Neural progenitor cell (in vitro differentiated cells): ENCODE data around the gene SLC25A18. TPM values are rescaled to one million over a fixed set of nuclear protein-coding genes. Genes with fewer than 3 reads are reported as not detected.

Experiments
- DNase-seq: peaks from one replicate; pipeline ENCODE4 v3.0.0-alpha.2; 2016; ENCODE audit warnings: low spot score
- H2AFZ ChIP-seq: fragments of 200-600 bp; sonication (generic); replicated peaks from 2 replicates; pipeline ENCODE4 v1.6.1; 2016; ENCODE audit warnings: antibody characterized with exemption
- H3F3A ChIP-seq: fragments of 200-600 bp; sonication (generic); 2 replicates; pipeline ENCODE4 v1.6.1; 2016; ENCODE audit warnings: antibody characterized with exemption, low read depth
- H3K27ac ChIP-seq: fragments of 200-600 bp; sonication (generic); 2 replicates; pipeline ENCODE4 v1.5.1; 2016; ENCODE audit warnings: mild to moderate bottlenecking
- H3K27me3 ChIP-seq: fragments of 200-600 bp; sonication (generic); 2 replicates; pipeline ENCODE4 v1.6.1; 2016; ENCODE audit warnings: mild to moderate bottlenecking, moderate library complexity
- H3K36me3 ChIP-seq: fragments of 200-600 bp; sonication (generic); 2 replicates; pipeline ENCODE4 v1.5.1; 2016
- H3K4me1 ChIP-seq: fragments of 200-600 bp; sonication (generic); 2 replicates; pipeline ENCODE4 v1.6.1; 2016; ENCODE audit warnings: mixed run types
- H3K4me2 ChIP-seq: fragments of 200-600 bp; sonication (generic); 2 replicates; pipeline ENCODE4 v1.6.1; 2016
- H3K4me3 ChIP-seq: fragments of 200-600 bp; sonication (generic); 2 replicates; pipeline ENCODE4 v1.5.1; 2016
- H3K79me2 ChIP-seq: fragments of 200-600 bp; sonication (generic); 2 replicates; pipeline ENCODE4 v1.6.1; 2016; ENCODE audit warnings: low read depth
- H3K9ac ChIP-seq: fragments of 200-600 bp; sonication (generic); 2 replicates; pipeline ENCODE4 v1.6.1; 2016
- H3K9me3 ChIP-seq: fragments of 200-600 bp; sonication (generic); 2 replicates; pipeline ENCODE4 v1.5.1; 2016; ENCODE audit warnings: low read depth
- H4K20me1 ChIP-seq: fragments of 200-600 bp; sonication (generic); 2 replicates; pipeline ENCODE4 v1.6.1; 2016; ENCODE audit warnings: low read depth
- H3K27ac Mint-ChIP-seq: 3 replicates; pipeline ENCODE4 v1.8.0; 2021; ENCODE audit warnings: mixed read lengths
- H3K27me3 Mint-ChIP-seq: 2 replicates; pipeline ENCODE4 v1.8.0; 2022; ENCODE audit warnings: low read depth, mild to moderate bottlenecking, inconsistent platforms, moderate library complexity, mixed read lengths; ENCODE audit not compliant: insufficient read depth
- H3K36me3 Mint-ChIP-seq: 3 replicates; pipeline ENCODE4 v1.8.0; 2021; ENCODE audit warnings: mixed read lengths
- H3K4me1 Mint-ChIP-seq: 3 replicates; pipeline ENCODE4 v1.8.0; 2021; ENCODE audit warnings: mixed read lengths
- H3K4me3 Mint-ChIP-seq: 3 replicates; pipeline ENCODE4 v1.8.0; 2021; ENCODE audit warnings: mild to moderate bottlenecking, moderate library complexity, mixed read lengths
- H3K9me3 Mint-ChIP-seq: 3 replicates; pipeline ENCODE4 v1.8.0; 2020; ENCODE audit warnings: mixed read lengths
- EZH2 ChIP-seq: fragments of 200-600 bp; sonication (generic); IDR thresholded peaks from 2 replicates; pipeline ENCODE4 v1.6.1; 2017; ENCODE audit warnings: antibody characterized with exemption, mild to moderate bottlenecking, moderate library complexity
- EZH2phosphoT487 ChIP-seq: fragments of 200-600 bp; sonication (generic); IDR thresholded peaks from 2 replicates; pipeline ENCODE4 v1.6.1; 2017; ENCODE audit warnings: antibody characterized with exemption
- total RNA-seq: library from RNA; depleted of rRNA; stranded (reverse); fragments of >200 nt; gene quantifications from 2 replicates; pipeline ENCODE4 v1.2.3, GENCODE V29; 2015; ENCODE audit warnings: low replicate concordance
- TF ChIP-seq, protein P1 (sequence below): fragments of 200-600 bp; sonication (generic); IDR thresholded peaks from 2 replicates; pipeline ENCODE4 v1.5.1; 2017; ENCODE audit warnings: antibody characterized with exemption, mild to moderate bottlenecking

The SLC25A18 gene
- total RNA-seq, 1 donor from 2014 or later = 0.88 TPM

DNA sequence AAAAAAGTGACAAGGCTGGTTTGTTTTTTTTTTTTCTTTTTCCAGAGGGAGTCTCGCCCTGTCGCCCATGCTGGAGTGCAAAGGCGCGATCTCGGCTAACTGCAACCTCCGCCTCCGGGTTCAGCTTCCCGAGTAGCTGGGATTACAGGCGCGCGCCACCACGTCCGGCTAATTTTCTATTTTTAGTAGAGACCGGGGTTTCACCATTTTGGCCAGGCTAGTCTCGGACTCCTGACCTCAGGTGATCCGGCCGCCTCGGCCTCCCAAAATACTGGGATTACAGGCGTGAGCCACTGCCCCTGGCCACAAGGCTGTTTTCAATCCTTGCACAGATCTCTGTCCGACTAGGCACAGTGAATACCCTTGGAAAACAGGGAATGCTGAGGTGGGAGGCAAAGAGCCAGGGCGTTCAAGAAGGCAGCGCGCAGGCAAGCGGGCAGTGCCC is 64.7 kb downstream of the SLC25A18 start:
- peaks cover 5% of the 10 kb centered on the region for H3K4me1 ChIP-seq
- Mint-ChIP-seq H3K27me3 (peaks cover 3% of the 10 kb centered on the region), H3K4me1 (no peaks in the 10 kb centered on the region), H3K4me3 (peak overlapping the region; percentile 98), H3K9me3 (no peaks in the 10 kb centered on the region), H3K27ac (peak overlapping the region; percentile 87), H3K36me3 (no peaks in the 10 kb centered on the region)
- peak overlapping the region; percentile 95 for H3K4me3 ChIP-seq
- no peaks in the 10 kb centered on the region for H3K36me3 ChIP-seq
- peaks cover 9% of the 10 kb centered on the region for H3F3A ChIP-seq
- H2AFZ ChIP-seq = no peak overlapping the region
- H3K79me2 ChIP-seq = peaks cover 67% of the 10 kb centered on the region
- H3K4me2 ChIP-seq = peak overlapping the region; percentile 80
- H4K20me1 ChIP-seq = peaks cover 24% of the 10 kb centered on the region
- no peak for DNase-seq
- no peaks in the 10 kb centered on the region for H3K27me3 ChIP-seq
- peak overlapping the region; percentile 95 for H3K9ac ChIP-seq
- H3K9me3 ChIP-seq = no peaks in the 10 kb centered on the region
- peak overlapping the region; percentile 7 for H3K27ac ChIP-seq
- no peak for TF ChIP-seq EZH2phosphoT487

DNA sequence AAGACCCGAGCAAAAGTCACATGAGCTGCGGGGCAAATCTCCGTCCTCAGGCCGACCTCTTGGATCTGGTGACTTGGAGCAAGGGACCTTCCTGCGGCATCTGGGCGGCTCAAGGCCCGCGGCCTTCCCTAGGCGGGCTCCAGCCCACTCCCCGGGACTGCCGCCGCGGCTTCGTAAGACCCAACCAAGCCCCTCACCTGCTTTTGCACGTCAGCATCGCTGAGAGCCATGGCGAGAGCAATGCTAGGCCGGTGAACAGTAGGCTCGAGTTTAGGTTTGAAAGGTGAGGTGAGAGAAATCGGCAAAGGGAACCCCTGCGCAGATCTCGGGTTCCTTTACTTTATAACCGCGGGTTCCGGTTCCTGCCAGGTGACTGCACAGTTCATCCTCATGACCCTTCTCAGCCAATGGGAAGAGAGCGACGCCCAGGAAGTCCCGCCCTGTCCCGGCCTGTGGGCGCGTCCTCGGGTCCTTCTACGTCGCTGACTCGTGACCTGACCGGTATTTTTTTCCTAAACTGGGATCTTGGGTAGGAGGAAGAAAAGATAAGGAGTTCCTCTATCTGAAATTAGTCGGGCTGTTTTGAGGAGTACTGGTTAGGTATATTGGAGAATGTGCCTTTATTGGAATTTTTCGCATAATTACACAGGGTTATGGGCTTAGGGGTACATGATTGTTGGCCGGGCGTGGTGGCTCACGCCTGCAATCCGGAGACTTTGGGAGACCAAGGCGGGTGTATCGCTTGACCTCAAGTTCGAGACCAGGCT is 65.3 kb downstream of the SLC25A18 start, which contains the start of gene ATP6V1E1:
ATP6V1E1 (minus strand) TSS at position 344 of the 767 bp plus-strand sequence; CDS start at position 230, 114 bp downstream.
- peak within 1 kb of the TSS; percentile 80 for H3K4me2 ChIP-seq
- H3K9me3 ChIP-seq = no peaks in the 10 kb centered on the region
- Mint-ChIP-seq H3K27ac (peak within 1 kb of the TSS; percentile 87), H3K27me3 (peaks cover 3% of the 10 kb centered on the region), H3K4me3 (peak within 1 kb of the TSS; percentile 98), H3K4me1 (no peaks in the 10 kb centered on the region), H3K36me3 (no peaks in the 10 kb centered on the region), H3K9me3 (no peaks in the 10 kb centered on the region)
- peaks cover 19% of the 10 kb centered on the region for H4K20me1 ChIP-seq
- H3K9ac ChIP-seq = peak within 1 kb of the TSS; percentile 95
- H3K36me3 ChIP-seq = no peaks in the 10 kb centered on the region
- H3K27me3 ChIP-seq = no peaks in the 10 kb centered on the region
- H2AFZ ChIP-seq = peak within 1 kb of the TSS; percentile 45
- TF ChIP-seq, protein P1, sequence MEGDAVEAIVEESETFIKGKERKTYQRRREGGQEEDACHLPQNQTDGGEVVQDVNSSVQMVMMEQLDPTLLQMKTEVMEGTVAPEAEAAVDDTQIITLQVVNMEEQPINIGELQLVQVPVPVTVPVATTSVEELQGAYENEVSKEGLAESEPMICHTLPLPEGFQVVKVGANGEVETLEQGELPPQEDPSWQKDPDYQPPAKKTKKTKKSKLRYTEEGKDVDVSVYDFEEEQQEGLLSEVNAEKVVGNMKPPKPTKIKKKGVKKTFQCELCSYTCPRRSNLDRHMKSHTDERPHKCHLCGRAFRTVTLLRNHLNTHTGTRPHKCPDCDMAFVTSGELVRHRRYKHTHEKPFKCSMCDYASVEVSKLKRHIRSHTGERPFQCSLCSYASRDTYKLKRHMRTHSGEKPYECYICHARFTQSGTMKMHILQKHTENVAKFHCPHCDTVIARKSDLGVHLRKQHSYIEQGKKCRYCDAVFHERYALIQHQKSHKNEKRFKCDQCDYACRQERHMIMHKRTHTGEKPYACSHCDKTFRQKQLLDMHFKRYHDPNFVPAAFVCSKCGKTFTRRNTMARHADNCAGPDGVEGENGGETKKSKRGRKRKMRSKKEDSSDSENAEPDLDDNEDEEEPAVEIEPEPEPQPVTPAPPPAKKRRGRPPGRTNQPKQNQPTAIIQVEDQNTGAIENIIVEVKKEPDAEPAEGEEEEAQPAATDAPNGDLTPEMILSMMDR = no peak
- TF ChIP-seq EZH2phosphoT487 = no peak
- TF ChIP-seq EZH2 = no peak
- DNase-seq = peak; percentile 96
- H3F3A ChIP-seq = peaks cover 9% of the 10 kb centered on the region
- peaks cover 5% of the 10 kb centered on the region for H3K4me1 ChIP-seq
- H3K27ac ChIP-seq = peak within 1 kb of the TSS; percentile 48
- peaks cover 61% of the 10 kb centered on the region for H3K79me2 ChIP-seq
- H3K4me3 ChIP-seq = peak within 1 kb of the TSS; percentile 95

DNA sequence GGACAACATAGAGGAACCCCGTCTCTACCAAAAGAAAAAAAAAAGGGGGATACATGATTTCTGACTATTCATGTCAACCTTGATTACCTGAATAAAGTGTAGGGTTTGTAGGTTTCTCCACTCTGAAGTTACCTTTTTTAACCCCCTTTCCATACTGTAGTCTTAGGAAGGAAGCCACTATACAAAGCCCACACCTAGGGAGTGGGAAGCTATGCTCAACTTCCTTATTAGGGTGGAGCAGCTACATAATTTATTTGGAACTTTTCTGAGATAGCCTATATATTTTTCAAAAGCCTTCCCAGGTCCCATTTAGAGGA is 65.8 kb downstream of the SLC25A18 start:
- no peak for TF ChIP-seq EZH2phosphoT487
- TF ChIP-seq, protein P1 = no peak
- TF ChIP-seq EZH2 = no peak

DNA sequence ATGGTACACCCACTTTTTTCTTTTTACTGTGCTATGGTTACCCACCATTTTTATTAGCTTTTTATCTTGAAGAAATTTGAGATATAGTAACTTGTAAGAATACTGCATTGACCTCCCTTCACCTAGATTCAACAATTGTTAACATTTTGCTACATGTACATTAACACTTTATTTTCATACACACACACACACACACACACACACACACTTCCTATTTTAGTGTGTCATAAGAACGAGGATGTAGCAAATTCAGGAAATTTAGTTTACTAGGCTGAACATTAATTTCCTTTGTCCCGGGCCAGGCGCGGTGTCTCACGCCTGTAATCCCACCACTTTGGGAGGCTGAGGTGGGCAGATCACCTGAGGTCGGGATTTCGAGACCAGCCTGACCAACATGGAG is 66.3 kb downstream of the SLC25A18 start:
- H3F3A ChIP-seq = peaks cover 9% of the 10 kb centered on the region
- Mint-ChIP-seq H3K4me3 (peak overlapping the region; percentile 98), H3K27me3 (peaks cover 3% of the 10 kb centered on the region), H3K9me3 (no peaks in the 10 kb centered on the region), H3K36me3 (no peaks in the 10 kb centered on the region), H3K4me1 (no peaks in the 10 kb centered on the region), H3K27ac (no peak overlapping the region)
- TF ChIP-seq EZH2phosphoT487 (no peak), EZH2 (no peak)
- TF ChIP-seq, protein P1 = no peak
- H2AFZ ChIP-seq = no peak overlapping the region
- H3K27ac ChIP-seq = no peak overlapping the region
- no peak for DNase-seq
- H3K27me3 ChIP-seq = no peaks in the 10 kb centered on the region
- H3K4me1 ChIP-seq = peaks cover 5% of the 10 kb centered on the region
- H3K79me2 ChIP-seq = peaks cover 50% of the 10 kb centered on the region
- H4K20me1 ChIP-seq = peaks cover 19% of the 10 kb centered on the region
- H3K4me2 ChIP-seq = peak overlapping the region; percentile 80
- no peak overlapping the region for H3K9ac ChIP-seq
- H3K4me3 ChIP-seq = peak overlapping the region; percentile 95
- no peaks in the 10 kb centered on the region for H3K36me3 ChIP-seq
- H3K9me3 ChIP-seq = no peaks in the 10 kb centered on the region

More for the DNA sequence above, 65.8 kb downstream of the SLC25A18 start:
- peak overlapping the region; percentile 87 for H3K27ac Mint-ChIP-seq
- Histone ChIP-seq H3K27me3 (no peaks in the 10 kb centered on the region), H4K20me1 (peaks cover 19% of the 10 kb centered on the region), H3K79me2 (peaks cover 55% of the 10 kb centered on the region), H2AFZ (peak overlapping the region; percentile 30), H3K4me3 (peak overlapping the region; percentile 95), H3F3A (peaks cover 9% of the 10 kb centered on the region), H3K4me1 (peaks cover 5% of the 10 kb centered on the region), H3K9ac (peak overlapping the region; percentile 95), H3K36me3 (no peaks in the 10 kb centered on the region), H3K4me2 (peak overlapping the region; percentile 80), H3K27ac (peak overlapping the region; percentile 48), H3K9me3 (no peaks in the 10 kb centered on the region)
- no peaks in the 10 kb centered on the region for H3K9me3 Mint-ChIP-seq
- no peaks in the 10 kb centered on the region for H3K4me1 Mint-ChIP-seq
- H3K36me3 Mint-ChIP-seq = no peaks in the 10 kb centered on the region
- peaks cover 3% of the 10 kb centered on the region for H3K27me3 Mint-ChIP-seq
- H3K4me3 Mint-ChIP-seq = peak overlapping the region; percentile 98
- no peak for DNase-seq
